Mesodermal cell (in vitro differentiated cells): ENCODE data around the gene SLC16A9.
"Not testable (repeated sequence)": the region's sequence is repeated elsewhere in the genome, so short reads cannot be mapped to it uniquely, and the experiment has no call there.

Source experiments
- H3K27ac ChIP-seq: 2 replicates; pipeline ENCODE4 v1.7.0; 2013; ENCODE audit warnings: mild to moderate bottlenecking, low read depth, low read length, moderate library complexity; ENCODE audit not compliant: severe bottlenecking
- H3K36me3 ChIP-seq: 2 replicates; pipeline ENCODE4 v1.7.1; 2013; ENCODE audit warnings: mild to moderate bottlenecking, low read length, moderate library complexity; ENCODE audit not compliant: control insufficient read depth, insufficient read depth
- H3K4me1 ChIP-seq: one replicate; pipeline ENCODE4 v1.7.1; 2013; ENCODE audit warnings: mild to moderate bottlenecking, low read length; ENCODE audit not compliant: insufficient read depth, control insufficient read depth, poor library complexity, severe bottlenecking
- H3K4me3 ChIP-seq: 2 replicates; pipeline ENCODE4 v1.7.0; 2013; ENCODE audit warnings: low read length, control low read depth, mild to moderate bottlenecking; ENCODE audit not compliant: insufficient read depth, poor library complexity, severe bottlenecking; ENCODE audit errors: extremely low read depth
- H3K9me3 ChIP-seq: 2 replicates; pipeline ENCODE4 v1.7.1; 2013; ENCODE audit warnings: mild to moderate bottlenecking, low read length, moderate library complexity; ENCODE audit not compliant: control insufficient read depth
- WGBS, 2 experiments: methylation state at CpG; one replicate each; pipeline ENCODE4 v1.1.5; 2013; ENCODE audit warnings: missing lambda C conversion rate in 2 of 2; ENCODE audit not compliant: insufficient coverage in 2 of 2; 5-methylcytosine and 5-hydroxymethylcytosine counted together

SLC16A9 gene

DNA sequence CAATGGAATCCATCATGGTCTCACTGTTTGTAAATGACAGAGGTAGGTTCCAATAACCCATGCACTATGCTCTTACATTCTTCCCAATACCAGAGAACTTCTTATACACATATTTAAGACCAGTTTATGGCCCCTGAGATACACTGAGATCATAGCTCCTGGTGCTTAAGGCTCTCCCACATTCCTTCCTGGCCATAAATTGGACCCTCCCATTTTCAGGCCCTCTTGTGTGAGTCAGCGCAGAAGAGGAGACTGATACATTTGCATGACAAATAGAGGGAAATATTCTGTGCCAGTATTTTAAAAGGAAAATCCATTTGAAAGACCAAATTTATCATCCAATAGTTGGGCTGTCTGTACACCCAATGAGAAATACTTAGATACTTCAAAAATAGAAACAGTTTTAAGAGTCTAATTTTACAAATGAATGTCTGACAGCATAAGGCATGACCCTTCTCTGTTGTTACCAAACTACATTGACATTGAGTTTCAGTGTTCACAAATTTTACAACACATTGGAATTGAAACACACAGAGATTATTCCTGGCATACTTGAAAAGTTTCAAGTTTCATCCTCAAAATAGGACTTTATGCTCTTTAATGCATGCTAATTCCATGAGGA is 35.3 kb downstream of the SLC16A9 start:
- no CpG with 5 or more reads among the region's 1 CpG for WGBS, 2 experiments
- no peaks in the 10 kb centered on the region for H3K9me3 ChIP-seq
- H3K27ac ChIP-seq, result no peak overlapping the region
- H3K36me3 ChIP-seq, result no peaks in the 10 kb centered on the region
- H3K4me1 ChIP-seq, result peaks cover 3% of the 10 kb centered on the region
- H3K4me3 ChIP-seq, result no peak overlapping the region

GRCh38 chr10:59672150-59672875 is 37.3 kb downstream of the SLC16A9 start:
- no peaks in the 10 kb centered on the region for H3K9me3 ChIP-seq
- peaks cover 3% of the 10 kb centered on the region for H3K4me1 ChIP-seq
- WGBS, 2 experiments, result 87 to 100% methylated on average over 1 to 2 of the region's 2 CpGs
- no peak overlapping the region for H3K27ac ChIP-seq
- H3K4me3 ChIP-seq, result no peak overlapping the region
- H3K36me3 ChIP-seq, result no peaks in the 10 kb centered on the region

GRCh38 chr10:59670269-59670668 is 39.4 kb downstream of the SLC16A9 start:
- no peak overlapping the region for H3K4me3 ChIP-seq
- H3K27ac ChIP-seq, result no peak overlapping the region
- H3K9me3 ChIP-seq, result no peaks in the 10 kb centered on the region
- no peaks in the 10 kb centered on the region for H3K36me3 ChIP-seq
- WGBS, 2 experiments, result no CpG with 5 or more reads among the region's 1 CpG
- peaks cover 3% of the 10 kb centered on the region for H3K4me1 ChIP-seq

- no peak overlapping the region for H3K4me3 ChIP-seq
- H3K9me3 ChIP-seq, result no peaks in the 10 kb centered on the region
- WGBS, 2 experiments, result 85 to 86% methylated on average over 2 to 4 of the region's 4 CpGs
- H3K4me1 ChIP-seq, result no peaks in the 10 kb centered on the region
- H3K27ac ChIP-seq, result no peak overlapping the region
- H3K36me3 ChIP-seq, result no peaks in the 10 kb centered on the region
Measured at GRCh38 chr10:59668096-59668495, 41.6 kb downstream of the SLC16A9 start.

- Histone ChIP-seq H3K4me3 (no peak overlapping the region), H3K36me3 (no peaks in the 10 kb centered on the region)
Measured at GRCh38 chr10:59666310-59666709, 43.3 kb downstream of the SLC16A9 start.

DNA sequence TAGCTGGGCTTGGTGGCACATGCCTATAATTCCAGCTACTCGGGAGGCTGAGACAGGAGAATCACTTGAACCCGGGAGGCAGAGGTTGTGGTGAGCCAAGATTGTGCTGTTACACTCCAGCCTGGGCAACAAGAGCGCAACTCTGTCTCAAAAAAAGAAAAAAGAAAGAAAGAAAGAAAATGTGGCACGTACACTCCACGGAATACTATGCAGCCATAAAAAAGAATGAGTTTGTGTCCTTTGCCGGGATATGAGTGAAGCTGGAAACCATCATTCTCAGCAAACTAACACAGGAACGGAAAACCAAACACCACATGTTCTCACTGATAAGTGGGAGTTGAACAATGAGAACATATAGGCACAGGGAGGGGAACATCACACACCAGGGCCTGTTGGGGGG is 46.4 kb downstream of the SLC16A9 start:
- H3K36me3 ChIP-seq, H3K27ac ChIP-seq, H3K4me1 ChIP-seq, H3K4me3 ChIP-seq, H3K9me3 ChIP-seq: not testable (repeated sequence)
- WGBS, 2 experiments, result 86 to 95% methylated on average over 2 to 3 of the region's 7 CpGs

More at GRCh38 chr10:59666310-59666709, 43.3 kb downstream of the SLC16A9 start:
- no peaks in the 10 kb centered on the region for H3K9me3 ChIP-seq
- no peaks in the 10 kb centered on the region for H3K4me1 ChIP-seq
- H3K27ac ChIP-seq, result no peak overlapping the region

GRCh38 chr10:59657724-59658123 is 51.9 kb downstream of the SLC16A9 start:
- H3K27ac ChIP-seq, result no peak overlapping the region
- no CpG with 5 or more reads among the region's 1 CpG for WGBS, 2 experiments
- no peaks in the 10 kb centered on the region for H3K4me1 ChIP-seq
- H3K4me3 ChIP-seq, result no peak overlapping the region
- H3K9me3 ChIP-seq, result no peaks in the 10 kb centered on the region
- H3K36me3 ChIP-seq, result no peaks in the 10 kb centered on the region

GRCh38 chr10:59655309-59655708 is 54.3 kb downstream of the SLC16A9 start:
- Histone ChIP-seq H3K27ac (no peak overlapping the region), H3K36me3 (no peaks in the 10 kb centered on the region), H3K9me3 (no peaks in the 10 kb centered on the region), H3K4me1 (no peaks in the 10 kb centered on the region), H3K4me3 (no peak overlapping the region)
- no CpG with 5 or more reads among the region's 1 CpG for WGBS, 2 experiments

GRCh38 chr10:59654007-59654406 is 55.6 kb downstream of the SLC16A9 start:
- Histone ChIP-seq H3K9me3 (no peaks in the 10 kb centered on the region), H3K36me3 (no peaks in the 10 kb centered on the region), H3K27ac (no peak overlapping the region), H3K4me1 (peaks cover 3% of the 10 kb centered on the region), H3K4me3 (no peak overlapping the region)
- WGBS, 2 experiments, result no CpG with 5 or more reads among the region's 4 CpGs

DNA sequence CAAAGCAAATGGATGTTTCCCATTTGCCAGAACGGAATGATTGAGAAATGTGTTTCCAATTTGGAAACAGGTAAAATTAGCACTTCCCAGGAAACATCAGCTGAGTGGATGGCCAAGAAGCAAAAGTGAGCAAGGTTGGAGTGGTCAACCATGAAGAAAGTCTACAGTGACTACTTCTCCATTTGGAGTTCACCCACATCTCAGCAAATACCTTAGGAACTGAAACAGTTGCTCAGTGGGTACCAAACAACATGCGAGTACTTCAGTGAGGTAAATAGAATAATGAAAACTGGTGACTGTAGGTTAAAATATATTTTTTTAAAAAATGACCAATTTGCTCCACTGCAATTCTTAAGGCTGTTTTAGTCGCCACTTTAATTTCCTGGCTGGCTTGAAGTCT is 57.7 kb downstream of the SLC16A9 start:
- WGBS, 2 experiments, result 60 to 80% methylated on average over 1 to 2 of the region's 3 CpGs
- Histone ChIP-seq H3K4me3 (no peak overlapping the region), H3K9me3 (no peaks in the 10 kb centered on the region), H3K27ac (no peak overlapping the region), H3K36me3 (no peaks in the 10 kb centered on the region), H3K4me1 (peaks cover 4% of the 10 kb centered on the region)

DNA sequence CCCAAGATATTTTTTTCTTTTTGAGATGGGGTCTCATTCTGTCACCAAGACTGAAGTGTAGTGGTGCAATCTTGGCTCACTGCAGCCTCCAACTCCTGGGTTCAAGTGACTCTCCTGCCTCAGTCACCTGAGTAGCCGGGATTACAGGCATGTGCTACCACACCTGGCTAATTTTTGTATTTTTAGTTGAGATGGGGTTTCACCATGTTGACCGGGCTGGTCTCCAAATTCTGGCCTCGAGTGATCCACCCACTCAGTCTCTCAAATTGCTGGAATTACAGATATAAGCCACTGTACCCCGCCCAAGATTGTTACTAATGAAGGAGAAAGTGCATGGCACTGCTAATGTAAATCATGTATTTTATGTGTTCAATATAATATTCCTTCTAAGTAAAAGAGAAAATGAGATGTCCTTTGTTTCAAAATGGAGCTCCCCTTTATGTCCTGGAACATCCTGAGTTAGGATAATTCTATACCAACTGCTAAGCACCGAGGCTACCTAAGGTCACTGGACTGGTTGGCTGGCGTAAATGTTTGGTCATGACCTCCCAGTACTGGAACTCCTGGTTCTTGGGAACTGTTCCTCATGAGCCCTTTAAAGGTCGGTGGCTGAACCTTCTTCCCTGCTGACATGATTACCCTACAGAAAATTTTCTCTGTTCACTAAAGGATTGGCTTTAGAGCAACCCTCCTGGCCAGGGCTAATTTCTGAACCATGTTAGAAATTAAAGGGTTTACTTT is 59.9 kb downstream of the SLC16A9 start:
- peaks cover 7% of the 10 kb centered on the region for H3K9me3 ChIP-seq
- peaks cover 4% of the 10 kb centered on the region for H3K4me1 ChIP-seq
- no peak overlapping the region for H3K27ac ChIP-seq
- H3K4me3 ChIP-seq, result no peak overlapping the region
- WGBS, 2 experiments, result 92 to 96% methylated on average over 3 to 4 of the region's 7 CpGs
- no peaks in the 10 kb centered on the region for H3K36me3 ChIP-seq
